GM23338 (cell line): ENCODE results near the gene BTRC. TPM values are rescaled to one million over a fixed set of nuclear protein-coding genes. Genes with fewer than 3 reads are reported as not detected.

Experiments
- ATAC-seq: fragments of 200-7000 bp; cut with Tn5 transposase; 3 replicates; pipeline ENCODE4 v1.9.1; 2020
- DNase-seq: peaks from one replicate; pipeline ENCODE4 v3.0.0-alpha.2; 2015; ENCODE audit warnings: low spot score
- H2AFZ ChIP-seq: fragments of 200-600 bp; sonication (generic); 2 replicates; pipeline ENCODE4 v1.8.0; 2016; ENCODE audit warnings: antibody characterized with exemption, mild to moderate bottlenecking, moderate library complexity
- H3F3A ChIP-seq: fragments of 200-600 bp; sonication (generic); replicated peaks from 2 replicates; pipeline ENCODE4 v1.8.0; 2017; ENCODE audit warnings: antibody characterized with exemption, mixed run types, low read depth
- H3K27ac ChIP-seq: fragments of 200-600 bp; sonication (generic); 2 replicates; pipeline ENCODE4 v1.6.1; 2016; ENCODE audit warnings: low read depth
- H3K27me3 ChIP-seq: fragments of 200-600 bp; sonication (generic); 2 replicates; pipeline ENCODE4 v1.8.0; 2016; ENCODE audit warnings: mild to moderate bottlenecking, mixed run types, moderate library complexity; ENCODE audit not compliant: insufficient read depth
- H3K36me3 ChIP-seq: fragments of 200-600 bp; sonication (generic); 2 replicates; pipeline ENCODE4 v1.8.0; 2016; ENCODE audit warnings: mild to moderate bottlenecking; ENCODE audit not compliant: insufficient read depth
- H3K4me1 ChIP-seq: fragments of 200-600 bp; sonication (generic); 2 replicates; pipeline ENCODE4 v1.8.0; 2016; ENCODE audit warnings: mild to moderate bottlenecking, moderate library complexity; ENCODE audit not compliant: insufficient read depth
- H3K4me2 ChIP-seq: fragments of 200-600 bp; sonication (generic); 2 replicates; pipeline ENCODE4 v1.7.1; 2017; ENCODE audit warnings: mixed run types
- H3K4me3 ChIP-seq: fragments of 200-600 bp; sonication (generic); 2 replicates; pipeline ENCODE4 v1.6.1; 2016; ENCODE audit warnings: mixed run types
- H3K79me2 ChIP-seq: fragments of 200-600 bp; sonication (generic); replicated peaks from 2 replicates; pipeline ENCODE4 v1.8.0; 2017; ENCODE audit warnings: mild to moderate bottlenecking; ENCODE audit not compliant: insufficient read depth
- H3K9me2 ChIP-seq: fragments of 200-600 bp; sonication (generic); 2 replicates; pipeline ENCODE4 v1.8.0; 2017; ENCODE audit not compliant: insufficient read depth
- H4K20me1 ChIP-seq: fragments of 200-600 bp; sonication (generic); replicated peaks from 2 replicates; pipeline ENCODE4 v1.8.0; 2017; ENCODE audit warnings: mild to moderate bottlenecking; ENCODE audit not compliant: insufficient read depth
- H3K27ac Mint-ChIP-seq: 2 replicates; pipeline ENCODE4 v1.8.0; 2020; ENCODE audit warnings: inconsistent platforms, mild to moderate bottlenecking, moderate library complexity, mixed read lengths
- H3K27me3 Mint-ChIP-seq: 3 replicates; pipeline ENCODE4 v1.8.0; 2022; ENCODE audit warnings: low read depth, mild to moderate bottlenecking, moderate library complexity, mixed read lengths, inconsistent platforms; ENCODE audit not compliant: insufficient read depth, poor library complexity
- H3K36me3 Mint-ChIP-seq: 3 replicates; pipeline ENCODE4 v1.8.0; 2021; ENCODE audit warnings: low read depth, mild to moderate bottlenecking, inconsistent platforms, moderate library complexity, mixed read lengths
- H3K4me1 Mint-ChIP-seq: 3 replicates; pipeline ENCODE4 v1.8.0; 2020; ENCODE audit warnings: mild to moderate bottlenecking, inconsistent platforms, mixed read lengths
- H3K4me3 Mint-ChIP-seq: 3 replicates; pipeline ENCODE4 v1.8.0; 2021; ENCODE audit warnings: moderate library complexity, mild to moderate bottlenecking, inconsistent platforms, mixed read lengths
- H3K9me3 Mint-ChIP-seq: 3 replicates; pipeline ENCODE4 v1.8.0; 2020; ENCODE audit warnings: moderate library complexity, mild to moderate bottlenecking, inconsistent platforms, mixed read lengths
- CREB1 ChIP-seq: fragments of 250-450 bp; sonication (Bioruptor Pico); IDR thresholded peaks from 2 replicates; pipeline ENCODE4 v1.5.0; 2020; ENCODE audit warnings: low read depth, mild to moderate bottlenecking, moderate library complexity
- EZH2 ChIP-seq: fragments of 200-600 bp; sonication (generic); IDR thresholded peaks from one replicate; pipeline ENCODE4 v1.8.0; 2017; ENCODE audit warnings: antibody characterized with exemption, mild to moderate bottlenecking, low read depth; ENCODE audit not compliant: unreplicated experiment
- EZH2phosphoT487 ChIP-seq: fragments of 200-600 bp; sonication (generic); IDR thresholded peaks from one replicate; pipeline ENCODE4 v1.8.1; 2018; ENCODE audit warnings: antibody characterized with exemption; ENCODE audit not compliant: unreplicated experiment
- JUNB ChIP-seq: IDR thresholded peaks from one replicate; pipeline ENCODE4 v1.6.1; 2016; ENCODE audit warnings: antibody characterized with exemption; ENCODE audit not compliant: unreplicated experiment
- POLR2AphosphoS5 ChIP-seq: IDR thresholded peaks from 2 replicates; pipeline ENCODE4 v1.6.1; 2016; ENCODE audit warnings: antibody characterized with exemption, low read depth
- REST ChIP-seq: IDR thresholded peaks from one replicate; pipeline ENCODE4 v1.6.1; 2018; ENCODE audit warnings: antibody characterized with exemption; ENCODE audit not compliant: unreplicated experiment
- STAT1 ChIP-seq: IDR thresholded peaks from one replicate; pipeline ENCODE4 v1.6.1; 2016; ENCODE audit warnings: antibody characterized with exemption; ENCODE audit not compliant: unreplicated experiment
- ZNF114 ChIP-seq: fragments of 250-450 bp; sonication (Bioruptor Pico); IDR thresholded peaks from 2 replicates; pipeline ENCODE4 v1.5.0; 2020; ENCODE audit warnings: mild to moderate bottlenecking, moderate library complexity
- ZNF331 ChIP-seq: fragments of 250-450 bp; sonication (Bioruptor Pico); IDR thresholded peaks from 2 replicates; pipeline ENCODE4 v1.5.0; 2020; ENCODE audit warnings: low read depth, mild to moderate bottlenecking, moderate library complexity
- polyA plus RNA-seq: library from polyadenylated mRNA; unstranded; fragments of >200 nt; fragmentation: Nextera tagmentation; extraction: Ambion mirVana; gene quantifications from 2 replicates; pipeline ENCODE4 v1.2.1, GENCODE V29; 2016
- total RNA-seq: library from RNA; depleted of rRNA; stranded (reverse); fragments of >200 nt; shearing (Covaris generic); gene quantifications from 2 replicates; pipeline ENCODE4 v1.2.3, GENCODE V29; 2014
- TF ChIP-seq, protein P1 (sequence below): IDR thresholded peaks from 2 replicates; pipeline ENCODE4 v1.6.1; 2016; ENCODE audit warnings: antibody characterized with exemption
- TF ChIP-seq, protein P2 (sequence below): fragments of 250-450 bp; sonication (Bioruptor Pico); IDR thresholded peaks from 2 replicates; pipeline ENCODE4 v1.5.0; 2020; ENCODE audit warnings: mild to moderate bottlenecking, moderate library complexity
- TF ChIP-seq, protein P3 (sequence below), 2 experiments: fragments of 200-600 bp in 1 of 2; sonication (generic) in 1 of 2; conservative IDR thresholded peaks; 2 replicates each; pipeline versions ENCODE4 v1.5.1 to v1.6.1; 2016 to 2017; ENCODE audit warnings: antibody characterized with exemption in 2 of 2, low read depth in 2 of 2, mild to moderate bottlenecking in 2 of 2, moderate library complexity in 1 of 2

The BTRC gene
- total and polyA plus RNA-seq, 2 experiments from 2014 or later, result 10.0 to 17.5 TPM

- Mint-ChIP-seq H3K27ac (no peak overlapping the region), H3K4me3 (no peak overlapping the region), H3K36me3 (no peaks in the 10 kb centered on the region), H3K9me3 (no peaks in the 10 kb centered on the region), H3K4me1 (peaks cover 46% of the 10 kb centered on the region), H3K27me3 (peaks cover 5% of the 10 kb centered on the region)
- Histone ChIP-seq H3K9me2 (no peaks in the 10 kb centered on the region), H3K27me3 (no peaks in the 10 kb centered on the region), H3F3A (no peaks in the 10 kb centered on the region), H3K4me2 (0 out of 2 replicates have a peak overlapping the region, but pooled peaks have one; percentile 64), H3K79me2 (no peaks in the 10 kb centered on the region), H4K20me1 (no peaks in the 10 kb centered on the region), H3K36me3 (no peaks in the 10 kb centered on the region), H2AFZ (no peak overlapping the region), H3K27ac (peak overlapping the region; percentile 52; the same call in 1 of the 2 replicates), H3K4me3 (no peak overlapping the region), H3K4me1 (peaks cover 50% of the 10 kb centered on the region)
- ATAC-seq (no peak), DNase-seq (no peak)
- TF ChIP-seq, protein P1, sequence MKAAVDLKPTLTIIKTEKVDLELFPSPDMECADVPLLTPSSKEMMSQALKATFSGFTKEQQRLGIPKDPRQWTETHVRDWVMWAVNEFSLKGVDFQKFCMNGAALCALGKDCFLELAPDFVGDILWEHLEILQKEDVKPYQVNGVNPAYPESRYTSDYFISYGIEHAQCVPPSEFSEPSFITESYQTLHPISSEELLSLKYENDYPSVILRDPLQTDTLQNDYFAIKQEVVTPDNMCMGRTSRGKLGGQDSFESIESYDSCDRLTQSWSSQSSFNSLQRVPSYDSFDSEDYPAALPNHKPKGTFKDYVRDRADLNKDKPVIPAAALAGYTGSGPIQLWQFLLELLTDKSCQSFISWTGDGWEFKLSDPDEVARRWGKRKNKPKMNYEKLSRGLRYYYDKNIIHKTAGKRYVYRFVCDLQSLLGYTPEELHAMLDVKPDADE, result no peak
- TF ChIP-seq ZNF331 (CRISPR knock-in tag) (no peak), EZH2 (no peak), JUNB (no peak), EZH2phosphoT487 (no peak), ZNF114 (CRISPR knock-in tag) (no peak), REST (no peak), STAT1 (no peak), CREB1 (no peak), POLR2AphosphoS5 (no peak)
- TF ChIP-seq, protein P2, sequence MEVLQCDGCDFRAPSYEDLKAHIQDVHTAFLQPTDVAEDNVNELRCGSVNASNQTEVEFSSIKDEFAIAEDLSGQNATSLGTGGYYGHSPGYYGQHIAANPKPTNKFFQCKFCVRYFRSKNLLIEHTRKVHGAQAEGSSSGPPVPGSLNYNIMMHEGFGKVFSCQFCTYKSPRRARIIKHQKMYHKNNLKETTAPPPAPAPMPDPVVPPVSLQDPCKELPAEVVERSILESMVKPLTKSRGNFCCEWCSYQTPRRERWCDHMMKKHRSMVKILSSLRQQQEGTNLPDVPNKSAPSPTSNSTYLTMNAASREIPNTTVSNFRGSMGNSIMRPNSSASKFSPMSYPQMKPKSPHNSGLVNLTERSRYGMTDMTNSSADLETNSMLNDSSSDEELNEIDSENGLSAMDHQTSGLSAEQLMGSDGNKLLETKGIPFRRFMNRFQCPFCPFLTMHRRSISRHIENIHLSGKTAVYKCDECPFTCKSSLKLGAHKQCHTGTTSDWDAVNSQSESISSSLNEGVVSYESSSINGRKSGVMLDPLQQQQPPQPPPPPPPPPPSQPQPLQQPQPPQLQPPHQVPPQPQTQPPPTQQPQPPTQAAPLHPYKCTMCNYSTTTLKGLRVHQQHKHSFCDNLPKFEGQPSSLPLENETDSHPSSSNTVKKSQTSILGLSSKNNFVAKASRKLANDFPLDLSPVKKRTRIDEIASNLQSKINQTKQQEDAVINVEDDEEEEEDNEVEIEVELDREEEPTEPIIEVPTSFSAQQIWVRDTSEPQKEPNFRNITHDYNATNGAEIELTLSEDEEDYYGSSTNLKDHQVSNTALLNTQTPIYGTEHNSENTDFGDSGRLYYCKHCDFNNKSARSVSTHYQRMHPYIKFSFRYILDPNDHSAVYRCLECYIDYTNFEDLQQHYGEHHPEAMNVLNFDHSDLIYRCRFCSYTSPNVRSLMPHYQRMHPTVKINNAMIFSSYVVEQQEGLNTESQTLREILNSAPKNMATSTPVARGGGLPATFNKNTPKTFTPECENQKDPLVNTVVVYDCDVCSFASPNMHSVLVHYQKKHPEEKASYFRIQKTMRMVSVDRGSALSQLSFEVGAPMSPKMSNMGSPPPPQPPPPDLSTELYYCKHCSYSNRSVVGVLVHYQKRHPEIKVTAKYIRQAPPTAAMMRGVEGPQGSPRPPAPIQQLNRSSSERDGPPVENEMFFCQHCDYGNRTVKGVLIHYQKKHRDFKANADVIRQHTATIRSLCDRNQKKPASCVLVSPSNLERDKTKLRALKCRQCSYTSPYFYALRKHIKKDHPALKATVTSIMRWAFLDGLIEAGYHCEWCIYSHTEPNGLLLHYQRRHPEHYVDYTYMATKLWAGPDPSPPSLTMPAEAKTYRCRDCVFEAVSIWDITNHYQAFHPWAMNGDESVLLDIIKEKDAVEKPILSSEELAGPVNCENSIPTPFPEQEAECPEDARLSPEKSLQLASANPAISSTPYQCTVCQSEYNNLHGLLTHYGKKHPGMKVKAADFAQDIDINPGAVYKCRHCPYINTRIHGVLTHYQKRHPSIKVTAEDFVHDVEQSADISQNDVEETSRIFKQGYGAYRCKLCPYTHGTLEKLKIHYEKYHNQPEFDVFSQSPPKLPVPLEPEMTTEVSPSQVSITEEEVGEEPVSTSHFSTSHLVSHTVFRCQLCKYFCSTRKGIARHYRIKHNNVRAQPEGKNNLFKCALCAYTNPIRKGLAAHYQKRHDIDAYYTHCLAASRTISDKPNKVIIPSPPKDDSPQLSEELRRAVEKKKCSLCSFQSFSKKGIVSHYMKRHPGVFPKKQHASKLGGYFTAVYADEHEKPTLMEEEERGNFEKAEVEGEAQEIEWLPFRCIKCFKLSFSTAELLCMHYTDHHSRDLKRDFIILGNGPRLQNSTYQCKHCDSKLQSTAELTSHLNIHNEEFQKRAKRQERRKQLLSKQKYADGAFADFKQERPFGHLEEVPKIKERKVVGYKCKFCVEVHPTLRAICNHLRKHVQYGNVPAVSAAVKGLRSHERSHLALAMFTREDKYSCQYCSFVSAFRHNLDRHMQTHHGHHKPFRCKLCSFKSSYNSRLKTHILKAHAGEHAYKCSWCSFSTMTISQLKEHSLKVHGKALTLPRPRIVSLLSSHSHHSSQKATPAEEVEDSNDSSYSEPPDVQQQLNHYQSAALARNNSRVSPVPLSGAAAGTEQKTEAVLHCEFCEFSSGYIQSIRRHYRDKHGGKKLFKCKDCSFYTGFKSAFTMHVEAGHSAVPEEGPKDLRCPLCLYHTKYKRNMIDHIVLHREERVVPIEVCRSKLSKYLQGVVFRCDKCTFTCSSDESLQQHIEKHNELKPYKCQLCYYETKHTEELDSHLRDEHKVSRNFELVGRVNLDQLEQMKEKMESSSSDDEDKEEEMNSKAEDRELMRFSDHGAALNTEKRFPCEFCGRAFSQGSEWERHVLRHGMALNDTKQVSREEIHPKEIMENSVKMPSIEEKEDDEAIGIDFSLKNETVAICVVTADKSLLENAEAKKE, result no peak
- TF ChIP-seq, protein P3, sequence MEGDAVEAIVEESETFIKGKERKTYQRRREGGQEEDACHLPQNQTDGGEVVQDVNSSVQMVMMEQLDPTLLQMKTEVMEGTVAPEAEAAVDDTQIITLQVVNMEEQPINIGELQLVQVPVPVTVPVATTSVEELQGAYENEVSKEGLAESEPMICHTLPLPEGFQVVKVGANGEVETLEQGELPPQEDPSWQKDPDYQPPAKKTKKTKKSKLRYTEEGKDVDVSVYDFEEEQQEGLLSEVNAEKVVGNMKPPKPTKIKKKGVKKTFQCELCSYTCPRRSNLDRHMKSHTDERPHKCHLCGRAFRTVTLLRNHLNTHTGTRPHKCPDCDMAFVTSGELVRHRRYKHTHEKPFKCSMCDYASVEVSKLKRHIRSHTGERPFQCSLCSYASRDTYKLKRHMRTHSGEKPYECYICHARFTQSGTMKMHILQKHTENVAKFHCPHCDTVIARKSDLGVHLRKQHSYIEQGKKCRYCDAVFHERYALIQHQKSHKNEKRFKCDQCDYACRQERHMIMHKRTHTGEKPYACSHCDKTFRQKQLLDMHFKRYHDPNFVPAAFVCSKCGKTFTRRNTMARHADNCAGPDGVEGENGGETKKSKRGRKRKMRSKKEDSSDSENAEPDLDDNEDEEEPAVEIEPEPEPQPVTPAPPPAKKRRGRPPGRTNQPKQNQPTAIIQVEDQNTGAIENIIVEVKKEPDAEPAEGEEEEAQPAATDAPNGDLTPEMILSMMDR (conservative IDR thresholded peaks at IDR 0.05; ENCODE audit: low read depth in 2 of 2), result no peak
Observed at GRCh38 chr10:101485207-101485606, 131.2 kb downstream of the BTRC start.
